Measurements from ENCODE around the gene IRF6.
A peak's percentile ranks its signal among the peaks of the same experiment; 100 is the strongest.
"Not testable (repeated sequence)": the region's sequence is repeated elsewhere in the genome, so short reads cannot be mapped to it uniquely, and the experiment has no call there.

IRF6 gene

DNA sequence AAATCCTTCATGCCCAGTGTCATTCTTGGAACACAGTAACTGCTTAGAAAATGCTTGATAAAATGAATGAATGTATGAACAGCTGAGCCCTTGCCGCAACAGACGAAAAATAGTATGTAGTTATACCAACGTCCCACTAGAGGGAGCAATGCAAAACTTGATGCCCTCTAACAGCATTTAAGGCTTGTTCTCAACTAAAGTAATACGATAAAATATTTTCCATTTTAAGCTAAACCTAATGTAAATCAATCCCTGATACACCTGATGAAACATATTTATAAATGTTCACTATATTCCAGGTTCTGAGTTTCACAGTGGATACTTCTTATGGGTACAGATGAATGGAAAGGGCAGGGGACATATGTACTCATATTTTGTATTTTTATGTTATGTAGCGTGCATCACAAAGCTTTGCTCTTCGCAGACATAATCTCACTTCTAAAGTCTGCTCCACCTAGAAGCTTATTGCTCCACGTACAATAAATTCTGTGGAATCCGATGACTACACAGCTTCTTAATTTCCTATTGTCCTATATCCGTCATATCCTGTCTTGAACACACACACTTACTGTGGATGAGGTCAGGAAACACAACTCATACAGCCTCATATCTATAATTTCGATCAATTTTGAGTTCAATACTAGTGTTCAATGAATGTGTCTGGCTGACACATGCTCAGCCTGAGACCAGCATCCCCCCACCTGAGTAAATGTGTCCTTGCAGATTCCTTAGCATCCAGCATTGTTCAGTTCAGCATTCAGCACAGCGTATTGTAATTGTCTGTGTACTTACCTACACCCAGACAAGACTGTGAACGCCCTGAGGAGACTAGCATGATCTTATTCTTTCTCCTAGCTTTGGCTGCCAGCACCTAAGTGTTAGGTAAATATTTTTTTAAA, 17.4 kb upstream of the IRF6 start:
- DNase-seq (ENCODE audit: low spot score) = peak; percentile 79

DNA sequence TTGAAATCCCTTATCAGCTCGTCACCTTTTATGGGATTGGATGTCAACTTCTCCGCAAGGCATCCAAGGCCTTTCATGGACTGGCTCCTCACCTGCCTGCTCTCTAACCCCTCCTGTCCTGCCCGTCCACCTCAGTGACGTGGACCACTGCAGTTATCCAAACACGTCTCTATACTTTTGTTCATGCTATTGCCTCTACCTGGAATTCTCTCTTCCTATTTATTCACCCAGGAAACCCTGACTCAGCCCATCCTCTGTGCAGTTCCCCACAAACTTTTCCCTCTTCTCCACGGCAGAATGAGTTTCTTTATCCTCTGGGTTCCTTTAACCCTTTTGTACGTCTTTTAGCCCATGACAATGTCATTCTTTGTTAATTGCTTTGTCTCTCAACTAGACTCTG, 16.8 kb upstream of the IRF6 start:
- no peak for DNase-seq (ENCODE audit: low spot score)

DNA sequence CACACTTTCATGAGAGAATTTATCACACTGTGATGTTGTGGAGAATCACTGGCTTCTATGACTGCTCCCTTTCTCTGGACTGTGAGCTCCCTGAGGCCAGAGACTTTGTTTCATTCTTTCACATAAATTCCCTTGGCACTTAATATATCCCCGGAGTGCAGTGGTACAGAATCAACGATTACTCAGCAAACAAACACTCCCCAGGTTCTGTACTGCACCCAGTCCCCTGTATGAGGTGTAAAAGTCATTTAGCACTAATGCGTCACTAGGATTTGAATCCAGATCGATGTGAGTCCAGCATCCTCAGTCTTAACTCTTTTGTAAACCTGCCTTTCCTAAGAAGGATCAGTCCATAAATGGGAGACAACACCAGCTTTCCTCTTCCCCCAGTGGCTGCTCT, 15.0 kb upstream of the IRF6 start:
- DNase-seq (ENCODE audit: low spot score) = no peak

DNA sequence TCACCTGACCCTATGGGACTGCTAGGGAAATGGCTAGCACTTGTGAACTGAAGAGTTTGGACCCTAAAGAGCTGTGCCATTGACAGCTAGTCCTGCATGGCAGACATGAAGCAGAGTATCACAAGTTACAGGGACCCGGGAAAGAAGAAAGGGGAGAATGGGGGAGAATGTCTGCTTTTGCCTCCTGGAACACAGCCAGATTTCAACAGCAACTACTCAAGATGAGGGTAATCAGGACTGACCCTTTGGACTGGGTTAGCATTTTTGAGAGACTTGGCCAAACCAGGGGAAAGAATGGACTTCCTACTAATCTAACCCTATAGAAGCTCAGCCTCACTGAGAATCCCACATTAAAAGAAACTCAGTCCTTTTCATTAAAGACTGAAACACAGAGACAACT, 13.1 kb upstream of the IRF6 start:
- no peak for DNase-seq (ENCODE audit: low spot score)

DNA sequence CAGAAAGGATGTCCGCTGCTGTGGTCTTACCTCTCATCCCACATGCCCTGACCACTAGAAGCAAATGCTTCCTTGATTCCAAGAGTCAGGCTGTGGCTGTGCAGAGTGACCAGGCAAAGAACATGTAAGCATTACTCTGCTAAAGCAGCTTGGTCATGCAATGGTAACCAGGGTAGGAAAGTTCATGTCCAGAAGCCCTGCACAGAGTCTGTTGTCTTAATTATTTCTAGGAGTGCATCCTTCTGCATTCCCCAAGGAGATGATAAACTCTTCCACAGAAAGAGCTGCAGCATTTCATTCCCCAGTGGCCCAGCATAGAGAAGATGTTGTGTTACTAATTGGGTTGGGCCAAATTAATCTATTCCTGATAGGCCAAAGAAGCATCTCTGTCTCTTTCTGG, 11.7 kb upstream of the IRF6 start:
- no peak for DNase-seq (ENCODE audit: low spot score)

DNA sequence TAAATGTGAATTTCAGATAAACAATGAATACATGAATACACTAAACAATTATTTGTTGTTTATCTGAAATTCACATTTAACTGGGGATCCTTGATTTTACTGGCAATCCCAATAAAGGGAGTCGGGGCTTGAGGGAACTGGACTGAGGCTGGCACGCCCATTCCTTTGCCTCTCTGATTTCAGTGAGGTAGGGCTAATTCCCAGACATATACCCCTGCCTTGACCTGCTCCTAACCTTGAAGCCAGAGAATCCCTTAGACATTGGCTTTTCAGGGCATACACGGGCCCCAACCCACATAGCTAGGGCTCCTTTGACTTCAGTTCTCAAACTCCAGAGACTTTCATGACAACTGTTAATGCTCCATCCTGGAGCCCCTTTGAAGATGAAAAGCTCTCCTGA, 11.0 kb upstream of the IRF6 start:
- DNase-seq (ENCODE audit: low spot score) = no peak

DNA sequence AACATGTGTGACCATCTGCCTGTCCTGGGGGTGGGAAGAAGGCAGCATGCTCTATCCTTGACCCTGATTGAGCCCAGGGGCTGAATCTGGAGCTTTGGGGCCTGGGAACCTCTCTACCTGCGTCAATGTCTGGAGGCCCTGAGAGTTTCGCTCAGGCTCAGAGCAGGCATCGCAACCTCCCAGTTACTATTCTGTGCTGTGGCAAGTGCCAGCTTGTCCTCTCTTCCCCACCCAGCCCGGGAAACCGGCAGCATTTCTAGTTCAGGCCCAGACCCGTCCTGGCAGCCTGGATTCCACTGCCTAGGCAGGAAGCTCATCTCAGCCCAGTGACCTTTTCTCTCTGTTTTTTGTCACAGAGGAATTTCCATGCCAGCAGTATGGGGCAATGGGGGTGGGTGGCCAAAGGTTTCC, 10.0 kb upstream of the IRF6 start:
- DNase-seq (ENCODE audit: low spot score) = no peak

DNA sequence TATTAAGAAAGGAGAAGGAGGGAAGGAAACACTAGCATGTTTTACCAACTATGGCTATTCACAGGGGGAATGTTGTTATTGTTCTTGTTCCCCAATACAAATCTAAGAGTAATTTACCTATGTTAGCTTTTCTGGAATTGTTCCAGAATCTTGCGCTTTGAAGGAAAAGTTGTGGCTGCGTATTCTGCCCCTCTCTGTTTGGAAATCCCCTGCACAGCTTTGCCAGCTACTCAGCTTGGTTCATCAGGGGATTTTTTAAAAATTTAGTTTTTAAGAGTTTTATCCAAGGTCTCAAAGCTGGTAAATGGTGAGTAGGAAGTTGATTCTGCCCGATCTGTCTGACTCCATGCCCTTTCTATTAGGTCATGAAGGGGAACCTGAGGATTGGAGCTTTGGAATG, 9.5 kb upstream of the IRF6 start:
- DNase-seq (ENCODE audit: low spot score) = no peak

DNA sequence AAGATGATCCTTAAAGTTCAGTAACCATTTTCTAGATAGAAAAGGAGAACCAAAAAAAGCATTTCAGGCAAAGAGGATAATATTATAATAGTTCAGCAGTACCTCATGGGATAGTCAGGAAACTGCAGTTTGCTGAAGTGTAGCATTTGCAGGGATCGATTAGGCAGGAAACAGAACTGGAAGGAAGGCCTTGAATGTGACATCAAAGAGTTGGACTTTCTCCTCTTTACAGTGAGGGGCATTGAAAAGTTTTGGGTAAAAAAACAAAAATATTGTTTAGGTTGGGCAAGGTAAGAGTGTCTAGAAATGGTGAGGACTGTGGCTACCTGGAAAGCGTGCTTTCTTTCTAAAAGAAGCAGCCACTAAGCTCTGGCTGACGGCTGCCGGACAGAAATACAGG, 8.0 kb upstream of the IRF6 start:
- no peak for DNase-seq (ENCODE audit: low spot score)

DNA sequence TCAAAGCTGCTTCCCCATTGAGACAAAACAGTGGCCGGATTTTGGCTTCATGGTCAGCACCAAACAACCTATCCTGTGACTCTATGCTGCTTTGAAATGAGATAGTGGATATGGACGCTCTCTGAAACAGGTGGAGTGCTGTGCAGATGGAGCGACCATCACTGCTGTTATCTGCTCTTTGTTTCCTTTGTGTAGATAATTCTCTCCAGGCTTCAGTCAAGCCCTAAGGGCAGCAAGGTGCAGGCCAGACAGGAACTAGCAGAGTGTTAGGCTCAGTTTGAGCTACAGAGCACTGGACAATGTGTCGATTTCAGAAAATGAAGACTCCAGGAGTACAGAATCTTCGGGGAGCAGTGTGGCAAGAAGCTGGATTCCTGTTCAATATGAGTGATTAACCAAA, 4.8 kb upstream of the IRF6 start:
- no peak for DNase-seq (ENCODE audit: low spot score)

DNA sequence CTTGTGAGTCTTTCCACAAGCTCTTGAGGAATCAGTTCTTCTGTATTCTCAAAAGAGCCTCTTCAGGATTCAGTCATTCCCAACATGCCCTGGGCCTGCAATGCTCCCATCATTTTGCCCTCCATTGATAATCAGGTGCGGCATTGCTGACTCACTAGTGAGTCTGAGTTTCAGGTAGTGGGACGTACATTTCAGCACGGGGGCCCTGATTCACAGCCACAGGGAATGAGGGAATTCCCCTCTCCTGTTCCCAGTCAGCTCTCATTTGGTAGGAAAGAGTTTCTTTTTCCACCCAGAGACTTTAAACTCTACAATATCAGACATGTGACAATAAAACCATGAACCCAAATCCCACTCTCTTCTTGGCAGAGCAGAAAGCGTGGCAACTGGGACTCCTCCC, 3.7 kb upstream of the IRF6 start:
- DNase-seq (ENCODE audit: low spot score) = no peak

DNA sequence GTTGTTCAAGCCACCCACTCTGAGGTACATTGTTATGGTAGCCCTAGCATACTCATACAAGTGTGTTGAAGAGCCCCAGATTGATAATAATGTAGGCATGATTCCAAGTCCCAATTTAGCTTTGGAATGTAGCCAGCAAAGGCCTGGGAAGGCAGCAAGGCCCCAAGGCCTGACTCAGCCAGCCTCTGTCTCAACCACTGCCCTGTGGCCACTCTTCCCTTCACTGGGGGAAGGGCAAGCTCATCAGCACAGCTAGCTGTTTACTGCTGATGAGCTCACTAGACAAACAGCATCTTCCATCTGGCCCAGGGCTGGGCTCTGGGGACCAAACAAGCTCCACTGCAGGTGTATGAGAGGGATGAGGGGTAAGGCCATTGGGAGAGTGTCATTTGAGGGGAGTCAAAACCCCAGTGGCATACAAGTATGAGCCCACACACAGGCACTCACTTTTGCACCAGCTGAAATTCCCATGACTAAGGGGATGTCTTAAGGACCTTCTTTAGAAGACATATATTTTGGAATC, 2.2 kb upstream of the IRF6 start:
- DNase-seq (ENCODE audit: low spot score) = no peak

DNA sequence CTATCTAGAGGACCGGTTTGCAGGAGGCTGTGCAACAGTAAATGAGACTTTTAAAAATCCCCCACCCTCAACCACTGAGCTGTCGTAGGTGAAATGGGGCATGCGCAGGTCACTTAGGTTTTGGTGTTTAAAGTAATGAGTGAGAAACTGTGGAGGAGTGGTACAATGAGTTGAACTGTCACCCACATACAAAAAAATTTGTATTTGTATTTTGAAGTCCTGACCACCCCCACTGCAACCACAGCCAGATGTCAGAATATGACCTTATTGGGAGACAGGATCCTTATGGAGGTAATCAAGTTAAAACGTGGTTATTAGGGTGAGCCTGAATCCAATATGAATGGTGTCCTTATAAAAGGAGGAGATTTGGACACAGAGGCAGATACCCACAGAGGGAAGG, 1.6 kb upstream of the IRF6 start:
- DNase-seq (ENCODE audit: low spot score) = no peak

DNA sequence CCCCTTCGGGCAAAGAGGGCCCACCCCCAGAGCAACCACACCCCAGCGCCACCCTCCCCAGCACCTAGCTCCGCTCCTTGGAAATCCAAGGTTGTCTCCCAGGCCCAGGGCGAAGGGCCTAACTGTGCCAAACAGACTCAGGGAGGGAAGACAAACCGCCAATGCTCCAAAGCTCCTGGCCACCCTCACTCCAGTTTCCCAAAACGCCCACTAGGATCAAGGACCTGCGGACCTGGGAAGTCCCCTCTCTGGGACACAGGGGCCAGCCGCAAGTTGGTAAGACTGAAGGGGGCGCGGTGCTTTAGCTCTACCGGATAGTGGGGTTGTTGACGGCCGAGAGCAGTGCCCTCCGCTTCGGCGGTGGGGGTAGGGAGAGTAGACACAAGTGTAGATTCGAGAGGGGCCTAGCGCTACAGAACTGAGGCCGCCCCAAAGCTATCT, 581 bp downstream of the IRF6 start:
- no peak for DNase-seq (ENCODE audit: low spot score)

DNA sequence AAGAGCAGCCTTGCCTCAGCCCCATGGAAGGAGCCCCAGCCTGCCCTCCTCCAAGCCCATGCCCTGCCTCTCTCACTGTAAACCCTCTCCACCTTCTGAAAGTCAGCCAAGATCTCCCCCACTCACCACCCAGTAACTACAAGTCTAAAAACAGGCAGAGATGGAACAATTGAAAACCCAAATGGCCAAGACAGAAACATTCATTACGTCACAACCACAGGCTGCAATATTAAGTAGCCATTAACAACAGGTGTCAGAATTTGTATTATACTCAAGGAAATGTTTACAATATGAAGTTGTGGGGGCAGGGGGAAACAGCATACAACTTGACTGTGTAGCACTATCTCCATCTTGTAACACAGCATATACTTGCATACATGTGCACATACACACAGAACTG, 2.4 kb downstream of the IRF6 start:
- DNase-seq (ENCODE audit: low spot score) = no peak

DNA sequence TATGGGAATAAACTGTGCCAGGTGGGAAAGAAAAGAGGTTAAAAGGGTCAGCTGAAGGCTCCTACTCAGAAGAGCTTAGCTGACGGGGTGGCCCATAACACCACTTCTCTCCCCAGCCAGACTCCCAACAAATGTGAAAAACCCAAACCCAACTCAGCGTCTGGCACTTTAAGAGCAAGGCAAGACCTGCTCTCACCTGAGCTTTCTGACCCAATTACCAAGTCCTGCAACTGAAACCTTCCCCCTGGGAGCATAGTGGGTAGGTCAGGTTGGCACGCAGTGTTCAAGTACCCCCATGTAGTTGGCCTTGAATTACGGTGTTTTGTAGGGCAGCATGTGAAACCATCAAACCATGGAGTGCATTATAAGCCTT, 3.2 kb downstream of the IRF6 start:
- DNase-seq (ENCODE audit: low spot score) = no peak

DNA sequence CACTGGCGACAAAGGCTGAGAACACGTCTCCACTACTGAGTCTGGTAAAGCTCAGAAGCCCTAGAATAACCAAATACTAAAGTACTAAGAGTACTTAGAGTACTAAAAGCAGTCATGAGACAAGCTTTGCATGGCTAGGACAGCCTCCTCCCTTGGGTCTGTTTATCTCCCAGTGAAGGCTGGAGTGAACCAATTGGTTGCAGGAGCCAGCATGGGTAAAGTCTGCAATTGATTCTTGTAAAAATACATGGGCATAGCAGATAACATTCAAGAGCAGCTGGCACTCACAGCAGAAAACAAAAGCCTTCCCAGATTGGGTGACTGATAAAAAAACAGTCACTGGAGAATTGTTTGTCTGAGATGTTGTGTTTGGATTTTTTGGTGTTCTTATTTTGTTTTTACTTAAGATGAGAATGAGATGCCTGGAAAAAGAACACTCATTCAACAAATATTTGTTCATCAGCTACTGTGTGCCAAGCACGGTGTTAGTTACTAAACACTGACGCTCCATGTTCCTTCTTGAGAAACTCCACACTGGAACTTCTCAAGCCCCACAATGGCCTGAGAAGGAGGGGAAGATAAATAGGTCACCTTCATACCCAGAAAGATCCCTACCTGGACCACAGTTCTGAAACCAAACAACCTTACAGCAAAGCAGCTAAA, 3.7 kb downstream of the IRF6 start:
- DNase-seq (ENCODE audit: low spot score) = no peak

DNA sequence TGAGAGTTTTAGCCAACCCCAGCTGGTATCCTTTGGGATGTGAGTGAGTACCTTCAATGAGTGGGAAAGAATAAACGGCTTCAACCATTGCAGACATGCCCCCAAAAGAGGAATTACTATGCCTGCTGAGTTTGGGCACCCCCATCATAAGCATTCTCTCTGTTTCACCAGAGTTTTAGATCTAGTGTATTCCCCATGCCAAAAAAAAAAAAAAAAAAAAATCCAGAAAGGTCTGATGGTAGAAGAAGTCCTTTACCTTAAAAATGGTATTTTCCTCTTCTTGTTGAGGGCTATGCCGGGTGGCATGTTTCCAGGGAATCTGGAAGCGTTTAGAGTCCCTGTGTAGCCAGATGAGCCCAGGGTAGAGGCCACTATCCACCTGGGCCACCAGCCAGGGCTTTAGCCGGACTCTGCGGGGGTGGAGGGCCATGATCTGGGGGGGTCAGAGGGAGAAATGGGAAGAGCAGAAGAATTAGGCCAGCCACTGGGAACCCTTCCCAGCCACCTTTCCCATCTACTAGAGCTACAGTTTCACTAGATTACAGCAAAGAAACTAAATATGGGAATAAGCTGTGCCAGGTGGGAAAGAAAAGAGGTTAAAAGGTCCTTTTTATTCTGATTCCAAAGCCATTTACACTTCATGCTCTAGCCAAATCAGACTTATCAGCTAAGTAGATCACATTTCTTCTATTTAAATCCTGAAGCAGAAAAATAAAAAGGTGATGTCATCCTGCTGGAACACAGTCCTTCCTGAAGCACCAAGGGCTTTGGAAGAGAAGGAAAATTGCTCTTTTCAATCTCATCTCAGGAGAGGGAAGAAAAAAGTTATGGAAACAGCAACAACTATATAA, 4.7 kb downstream of the IRF6 start:
- peak; percentile 93 for DNase-seq (ENCODE audit: low spot score)

DNA sequence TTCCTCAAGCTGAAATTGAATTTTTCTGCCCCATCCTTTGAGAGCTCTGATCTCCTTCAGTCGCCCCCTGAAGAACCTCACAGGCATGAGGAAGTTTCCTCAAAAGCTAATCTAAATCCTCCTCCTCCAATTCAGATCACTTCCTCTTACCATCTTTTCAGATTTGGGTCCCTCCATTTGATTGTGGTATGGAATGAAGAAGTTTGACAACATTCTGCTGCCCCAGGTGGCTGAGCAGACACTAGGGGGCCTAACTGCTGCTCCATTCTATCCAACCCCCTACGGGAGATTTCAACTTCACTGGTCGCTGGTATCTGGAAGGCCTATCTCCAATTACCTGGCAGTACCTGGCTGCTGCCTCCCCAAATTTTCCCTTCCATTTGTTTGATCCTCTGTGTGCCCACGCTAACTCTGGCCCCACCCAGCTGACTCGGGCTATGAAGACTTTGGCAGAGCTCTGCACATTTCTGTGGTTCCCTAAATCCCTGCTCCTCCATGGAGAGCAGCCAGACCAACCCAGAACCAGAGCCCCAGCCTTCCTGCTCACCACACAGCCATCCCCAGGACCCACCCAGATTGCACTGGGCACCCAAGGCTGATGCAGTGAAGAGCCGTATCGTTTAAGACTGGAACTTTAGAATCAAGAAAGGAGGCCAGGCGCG, 7.8 kb downstream of the IRF6 start:
- DNase-seq (ENCODE audit: low spot score) = no peak

DNA sequence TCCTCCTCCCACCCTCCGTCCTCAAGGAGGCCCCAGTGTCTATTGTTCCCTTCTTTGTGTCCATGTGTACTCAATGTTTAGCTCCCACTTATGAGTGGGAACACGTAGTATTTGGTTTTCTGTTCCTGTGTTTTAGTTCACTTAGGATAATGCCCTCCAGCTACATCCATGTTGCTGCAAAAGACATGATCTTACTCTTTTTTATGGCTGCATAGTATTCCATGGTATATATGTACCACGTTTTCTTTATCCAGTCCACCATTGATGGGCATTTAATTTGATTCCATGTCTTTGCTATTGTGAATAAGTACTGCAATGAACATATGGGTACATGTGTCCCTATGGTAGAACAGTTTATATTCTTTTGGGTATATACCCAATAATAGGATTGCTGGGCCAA, 12.2 kb downstream of the IRF6 start:
- not testable (repeated sequence) for DNase-seq (ENCODE audit: low spot score)

DNA sequence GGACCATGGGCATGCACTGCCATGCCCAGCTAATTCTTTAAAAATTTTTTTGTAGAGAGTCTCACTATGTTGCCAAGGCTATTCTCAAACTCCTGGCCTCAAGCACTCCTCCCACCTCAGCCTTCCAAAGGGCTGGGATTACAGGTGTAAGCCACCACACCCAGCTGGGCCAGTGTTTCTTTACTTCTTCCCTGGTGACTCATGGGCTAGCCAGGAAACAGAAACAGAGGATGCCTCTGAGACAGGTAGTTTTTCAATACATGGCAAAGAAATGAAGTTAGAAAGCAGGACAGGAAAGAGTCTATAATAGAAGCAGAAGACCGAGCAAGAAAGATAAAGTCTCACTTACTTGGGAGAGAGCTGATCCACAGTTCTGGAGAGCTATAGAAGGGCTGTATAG, 14.0 kb downstream of the IRF6 start:
- DNase-seq (ENCODE audit: low spot score) = no peak

Data from cerebellar cortex (tissue), 1 donor.